ENCODE data around the gene ADGRB3.

The ADGRB3 gene

DNA sequence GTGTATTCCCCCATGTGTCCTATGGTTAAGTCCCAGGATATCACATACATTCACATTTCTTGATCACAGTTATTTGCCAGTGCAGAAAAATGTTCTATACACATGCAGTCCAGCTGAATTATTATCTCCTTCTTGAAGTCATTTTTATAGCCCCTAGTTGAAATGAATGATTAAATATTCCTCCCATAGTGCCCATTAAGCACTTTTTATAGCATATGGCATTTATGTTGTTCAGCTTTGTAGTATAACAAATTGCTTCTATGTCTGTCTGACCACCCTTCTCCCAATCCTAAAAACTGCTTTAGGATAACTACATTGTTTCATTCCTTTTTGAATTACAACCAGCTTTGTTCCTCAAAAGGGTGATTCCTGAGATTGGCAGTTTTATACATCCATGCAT lies 123.5 kb downstream of the ADGRB3 start:
- peaks cover 8% of the 10 kb centered on the region for H3K27me3 Mint-ChIP-seq (ENCODE audit: low read depth, poor library complexity)
- no peaks in the 10 kb centered on the region for H3K36me3 Mint-ChIP-seq (ENCODE audit: low read depth)
- no peak for DNase-seq
- no peaks in the 10 kb centered on the region for H3K4me1 Mint-ChIP-seq
- H3K9me3 Mint-ChIP-seq, result no peaks in the 10 kb centered on the region
- TF ChIP-seq, protein P1, sequence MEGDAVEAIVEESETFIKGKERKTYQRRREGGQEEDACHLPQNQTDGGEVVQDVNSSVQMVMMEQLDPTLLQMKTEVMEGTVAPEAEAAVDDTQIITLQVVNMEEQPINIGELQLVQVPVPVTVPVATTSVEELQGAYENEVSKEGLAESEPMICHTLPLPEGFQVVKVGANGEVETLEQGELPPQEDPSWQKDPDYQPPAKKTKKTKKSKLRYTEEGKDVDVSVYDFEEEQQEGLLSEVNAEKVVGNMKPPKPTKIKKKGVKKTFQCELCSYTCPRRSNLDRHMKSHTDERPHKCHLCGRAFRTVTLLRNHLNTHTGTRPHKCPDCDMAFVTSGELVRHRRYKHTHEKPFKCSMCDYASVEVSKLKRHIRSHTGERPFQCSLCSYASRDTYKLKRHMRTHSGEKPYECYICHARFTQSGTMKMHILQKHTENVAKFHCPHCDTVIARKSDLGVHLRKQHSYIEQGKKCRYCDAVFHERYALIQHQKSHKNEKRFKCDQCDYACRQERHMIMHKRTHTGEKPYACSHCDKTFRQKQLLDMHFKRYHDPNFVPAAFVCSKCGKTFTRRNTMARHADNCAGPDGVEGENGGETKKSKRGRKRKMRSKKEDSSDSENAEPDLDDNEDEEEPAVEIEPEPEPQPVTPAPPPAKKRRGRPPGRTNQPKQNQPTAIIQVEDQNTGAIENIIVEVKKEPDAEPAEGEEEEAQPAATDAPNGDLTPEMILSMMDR (IDR thresholded peaks at IDR 0.05), result no peak
- H3K4me3 Mint-ChIP-seq, result no peak overlapping the region
- no peak overlapping the region for H3K27ac Mint-ChIP-seq

DNA sequence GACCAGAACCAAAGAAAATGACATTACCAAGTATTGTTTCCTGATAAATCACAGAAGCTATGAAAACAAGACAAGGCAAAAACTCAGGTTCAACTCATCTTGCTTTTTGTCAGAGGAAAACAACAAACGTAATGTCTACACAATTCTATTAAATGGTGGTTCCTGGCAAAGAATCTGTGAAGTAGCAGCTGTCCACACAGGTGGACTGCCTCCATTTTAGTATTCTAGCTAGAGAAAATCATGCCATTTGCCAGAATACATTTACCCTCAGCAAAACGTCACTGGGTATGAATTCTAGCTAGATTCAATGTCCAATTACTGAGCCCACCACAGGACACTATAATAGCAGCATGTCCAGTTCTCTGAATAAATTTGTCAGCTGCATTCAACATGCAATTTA lies 125.4 kb downstream of the ADGRB3 start:
- Mint-ChIP-seq H3K4me3 (no peak overlapping the region), H3K27me3 (ENCODE audit: low read depth, poor library complexity) (peaks cover 8% of the 10 kb centered on the region), H3K27ac (no peak overlapping the region), H3K9me3 (no peaks in the 10 kb centered on the region), H3K36me3 (ENCODE audit: low read depth) (no peaks in the 10 kb centered on the region), H3K4me1 (no peaks in the 10 kb centered on the region)
- DNase-seq, result no peak
- TF ChIP-seq, protein P1 (IDR thresholded peaks at IDR 0.05), result no peak

DNA sequence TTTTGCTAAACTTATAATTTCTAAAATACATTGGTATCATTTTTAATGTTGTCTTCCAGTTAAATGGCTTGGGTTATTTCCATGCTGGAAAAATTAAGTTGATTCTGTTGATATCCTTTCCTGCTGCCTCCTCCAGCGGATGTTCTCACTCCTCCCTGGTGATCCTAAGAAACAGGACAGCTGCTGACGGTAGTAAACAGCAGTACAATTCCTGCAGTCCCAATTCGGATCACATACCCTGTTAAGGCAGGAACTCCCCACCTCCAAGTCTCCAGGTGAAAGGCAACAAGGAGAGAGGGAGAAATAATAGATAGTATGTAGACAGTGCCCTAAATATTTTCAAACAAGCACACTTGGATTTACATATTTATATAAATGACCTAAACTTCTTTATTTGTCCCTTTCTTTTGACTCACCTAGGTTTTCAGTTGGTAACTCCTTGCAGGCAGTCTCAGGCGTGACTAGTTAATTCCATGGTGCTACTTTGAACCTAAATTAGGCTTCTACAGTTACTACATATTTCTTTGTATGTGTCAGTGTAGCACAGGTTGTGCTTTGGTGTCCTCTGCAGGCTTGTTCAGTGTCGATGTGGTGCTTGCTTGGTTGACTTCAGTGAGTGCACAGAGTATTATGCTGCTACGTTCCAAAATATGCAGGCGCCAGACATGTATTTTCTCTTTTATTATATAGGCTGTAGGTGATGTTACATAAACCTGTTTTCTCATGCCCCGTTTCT lies 126.0 kb downstream of the ADGRB3 start:
- H3K4me1 Mint-ChIP-seq, result no peaks in the 10 kb centered on the region
- H3K27ac Mint-ChIP-seq, result no peak overlapping the region
- H3K36me3 Mint-ChIP-seq (ENCODE audit: low read depth), result no peaks in the 10 kb centered on the region
- no peaks in the 10 kb centered on the region for H3K9me3 Mint-ChIP-seq
- peaks cover 8% of the 10 kb centered on the region for H3K27me3 Mint-ChIP-seq (ENCODE audit: low read depth, poor library complexity)
- TF ChIP-seq, protein P1 (IDR thresholded peaks at IDR 0.05), result no peak
- no peak for DNase-seq
- no peak overlapping the region for H3K4me3 Mint-ChIP-seq

DNA sequence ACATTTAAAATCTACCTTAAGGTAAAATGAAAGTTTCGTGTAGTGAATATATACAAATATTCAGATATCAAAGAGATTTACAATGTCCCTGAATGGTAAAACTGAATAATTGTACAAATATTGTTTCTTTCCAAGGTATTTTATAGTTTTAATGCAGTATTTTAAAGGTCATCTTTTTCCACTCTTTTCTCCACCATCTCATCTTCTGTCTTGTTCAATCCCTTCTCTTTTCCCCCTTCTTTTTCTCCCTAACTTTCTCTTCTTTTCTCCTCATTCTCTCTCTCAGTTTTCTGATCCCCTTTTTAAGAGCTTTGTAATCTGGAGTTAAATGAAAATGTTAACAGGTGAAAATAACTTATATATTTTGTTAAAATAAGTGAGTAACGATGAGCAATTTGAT lies 126.9 kb downstream of the ADGRB3 start:
- H3K27me3 Mint-ChIP-seq (ENCODE audit: low read depth, poor library complexity), result peaks cover 8% of the 10 kb centered on the region
- no peaks in the 10 kb centered on the region for H3K9me3 Mint-ChIP-seq
- no peaks in the 10 kb centered on the region for H3K4me1 Mint-ChIP-seq
- no peak for DNase-seq
- H3K4me3 Mint-ChIP-seq, result no peak overlapping the region
- TF ChIP-seq, protein P1 (IDR thresholded peaks at IDR 0.05), result no peak
- H3K36me3 Mint-ChIP-seq (ENCODE audit: low read depth), result no peaks in the 10 kb centered on the region
- H3K27ac Mint-ChIP-seq, result no peak overlapping the region

DNA sequence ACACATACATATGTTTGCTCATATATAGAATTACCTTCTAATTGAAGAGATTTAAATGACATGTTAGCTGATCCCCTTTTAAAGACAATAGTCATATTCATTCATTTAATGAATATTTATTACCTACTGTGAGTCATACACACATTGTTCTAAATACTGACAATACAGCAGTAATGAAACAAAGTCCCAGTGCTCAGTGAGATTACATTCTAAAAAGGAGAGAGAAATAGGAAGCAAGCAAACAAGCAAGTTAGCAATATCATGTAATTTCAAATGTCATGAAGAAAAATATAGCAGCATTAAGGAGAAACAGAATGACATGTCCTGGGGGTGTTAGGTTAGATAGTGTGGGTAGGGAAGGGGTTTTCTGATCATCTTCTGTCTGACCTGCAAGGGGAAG lies 136.3 kb downstream of the ADGRB3 start:
- DNase-seq, result no peak
- no peaks in the 10 kb centered on the region for H3K27me3 Mint-ChIP-seq (ENCODE audit: low read depth, poor library complexity)
- H3K4me1 Mint-ChIP-seq, result no peaks in the 10 kb centered on the region
- TF ChIP-seq, protein P1 (IDR thresholded peaks at IDR 0.05), result no peak
- H3K36me3 Mint-ChIP-seq (ENCODE audit: low read depth), result no peaks in the 10 kb centered on the region
- no peak overlapping the region for H3K27ac Mint-ChIP-seq
- H3K4me3 Mint-ChIP-seq, result no peak overlapping the region
- H3K9me3 Mint-ChIP-seq, result peaks cover 4% of the 10 kb centered on the region

DNA sequence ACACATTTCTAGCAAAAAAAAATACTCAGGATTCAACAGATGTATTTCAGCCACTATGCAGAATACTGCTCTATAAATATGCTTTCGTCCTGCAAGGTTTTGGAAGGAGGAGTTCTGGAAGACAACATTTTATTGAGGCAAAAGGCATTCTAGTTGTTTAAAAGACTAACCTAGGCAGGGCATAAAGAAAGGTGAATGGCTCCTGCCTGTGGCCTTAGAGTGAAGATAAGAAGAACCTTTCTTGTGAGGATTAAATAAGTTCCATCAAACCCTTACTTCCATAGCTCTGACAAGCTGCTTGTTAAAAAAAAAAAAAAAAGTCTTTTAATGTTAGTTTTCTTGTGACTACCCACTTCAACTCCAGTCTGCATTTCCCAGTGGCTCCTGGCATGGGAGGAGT lies 139.8 kb downstream of the ADGRB3 start:
- Mint-ChIP-seq H3K36me3 (ENCODE audit: low read depth) (no peaks in the 10 kb centered on the region), H3K27me3 (ENCODE audit: low read depth, poor library complexity) (peaks cover 4% of the 10 kb centered on the region), H3K27ac (no peak overlapping the region), H3K4me3 (no peak overlapping the region), H3K4me1 (no peaks in the 10 kb centered on the region), H3K9me3 (no peaks in the 10 kb centered on the region)
- no peak for DNase-seq
- TF ChIP-seq, protein P1 (IDR thresholded peaks at IDR 0.05), result no peak
